GM06990 (cell line): ENCODE results near the gene TPRG1L.

Experiments
- DNase-seq: peaks from one replicate; pipeline ENCODE4 v3.0.0-alpha.2; 2011; ENCODE audit not compliant: insufficient read length; ENCODE audit errors: extremely low read depth
- H3K27me3 ChIP-seq: replicated peaks from 2 replicates; pipeline ENCODE4 v1.6.0; 2011; ENCODE audit warnings: low read length; ENCODE audit not compliant: control insufficient read depth, insufficient read depth
- H3K36me3 ChIP-seq: 2 replicates; pipeline ENCODE4 v1.5.1; 2011; ENCODE audit warnings: low read length; ENCODE audit not compliant: control insufficient read depth, insufficient read depth
- H3K4me3 ChIP-seq: replicated peaks from 2 replicates; pipeline ENCODE4 v1.5.1; 2011; ENCODE audit warnings: low read depth, mild to moderate bottlenecking, control low read depth, low read length
- TF ChIP-seq, protein P1 (sequence below): IDR thresholded peaks from 2 replicates; pipeline ENCODE4 v1.5.1; 2011; ENCODE audit warnings: low read length, control low read depth, mild to moderate bottlenecking, inconsistent platforms; ENCODE audit not compliant: insufficient read depth, poor library complexity, severe bottlenecking

The TPRG1L gene

GRCh38 chr1:3668148-3668547 lies 43.3 kb downstream of the TPRG1L start:
- Histone ChIP-seq H3K4me3 (no peak overlapping the region), H3K36me3 (no peaks in the 10 kb centered on the region; the same call in none of the 2 replicates), H3K27me3 (no peaks in the 10 kb centered on the region)
- no peak for DNase-seq
- TF ChIP-seq, protein P1, sequence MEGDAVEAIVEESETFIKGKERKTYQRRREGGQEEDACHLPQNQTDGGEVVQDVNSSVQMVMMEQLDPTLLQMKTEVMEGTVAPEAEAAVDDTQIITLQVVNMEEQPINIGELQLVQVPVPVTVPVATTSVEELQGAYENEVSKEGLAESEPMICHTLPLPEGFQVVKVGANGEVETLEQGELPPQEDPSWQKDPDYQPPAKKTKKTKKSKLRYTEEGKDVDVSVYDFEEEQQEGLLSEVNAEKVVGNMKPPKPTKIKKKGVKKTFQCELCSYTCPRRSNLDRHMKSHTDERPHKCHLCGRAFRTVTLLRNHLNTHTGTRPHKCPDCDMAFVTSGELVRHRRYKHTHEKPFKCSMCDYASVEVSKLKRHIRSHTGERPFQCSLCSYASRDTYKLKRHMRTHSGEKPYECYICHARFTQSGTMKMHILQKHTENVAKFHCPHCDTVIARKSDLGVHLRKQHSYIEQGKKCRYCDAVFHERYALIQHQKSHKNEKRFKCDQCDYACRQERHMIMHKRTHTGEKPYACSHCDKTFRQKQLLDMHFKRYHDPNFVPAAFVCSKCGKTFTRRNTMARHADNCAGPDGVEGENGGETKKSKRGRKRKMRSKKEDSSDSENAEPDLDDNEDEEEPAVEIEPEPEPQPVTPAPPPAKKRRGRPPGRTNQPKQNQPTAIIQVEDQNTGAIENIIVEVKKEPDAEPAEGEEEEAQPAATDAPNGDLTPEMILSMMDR: no peak

DNA sequence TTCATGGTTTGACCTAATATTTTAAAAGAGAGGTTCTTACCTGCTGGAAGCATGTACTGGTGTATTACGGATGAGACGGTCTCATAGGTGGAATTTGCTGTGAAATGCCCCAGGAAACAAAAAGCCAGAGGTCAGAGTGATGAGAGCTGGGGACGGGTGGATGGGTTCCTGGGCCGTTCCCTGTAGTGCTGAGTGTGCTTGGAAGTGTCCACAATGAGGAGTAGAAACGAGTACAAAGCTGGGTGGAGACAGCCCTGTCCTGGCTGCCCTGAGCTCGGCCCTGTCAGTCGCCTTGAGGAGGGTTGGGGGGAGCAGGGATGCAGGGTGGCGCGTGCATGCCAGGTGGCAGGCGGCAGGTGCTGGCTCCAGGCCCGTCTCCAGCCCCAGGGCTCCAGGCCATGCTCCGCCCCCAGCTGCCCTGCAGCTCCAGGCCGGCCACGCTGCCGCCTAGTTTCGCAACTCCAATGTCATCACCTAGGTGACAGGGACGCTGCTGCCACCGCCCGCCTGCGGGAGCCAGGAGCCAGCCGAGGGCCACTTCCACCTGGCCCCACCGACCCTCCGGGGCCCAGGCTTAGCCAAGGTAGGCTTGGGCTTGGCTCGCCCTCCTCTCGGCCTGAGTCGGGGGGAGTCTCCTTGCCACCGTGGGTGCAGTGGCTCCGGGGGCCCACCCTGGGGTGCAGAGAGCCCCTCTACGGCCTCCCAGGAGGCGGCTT lies 43.9 kb downstream of the TPRG1L start:
- no peak for DNase-seq
- no peak overlapping the region for H3K4me3 ChIP-seq
- no peaks in the 10 kb centered on the region for H3K27me3 ChIP-seq
- TF ChIP-seq, protein P1: no peak
- H3K36me3 ChIP-seq: no peaks in the 10 kb centered on the region; the same call in none of the 2 replicates

DNA sequence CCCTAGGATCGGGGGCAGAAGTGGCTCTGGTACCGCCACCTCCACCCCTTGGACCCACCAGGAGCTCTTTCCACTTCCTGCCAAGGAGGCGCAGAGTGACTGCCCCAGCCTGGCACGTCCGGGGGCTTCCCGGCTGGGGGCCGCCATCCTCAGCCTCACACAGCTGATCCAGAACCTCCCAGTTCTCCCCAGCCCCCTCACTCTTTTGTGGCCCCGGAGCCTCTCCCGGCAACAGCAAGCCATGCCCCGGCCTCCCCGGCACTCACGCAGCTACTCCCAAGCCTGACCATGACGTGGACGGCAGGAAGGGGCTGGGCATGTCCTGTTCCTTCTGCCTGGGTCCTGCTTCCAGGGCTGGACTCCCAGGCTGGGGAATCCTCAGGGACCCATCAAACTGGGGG lies 44.6 kb downstream of the TPRG1L start:
- Histone ChIP-seq H3K4me3 (no peak overlapping the region), H3K27me3 (no peaks in the 10 kb centered on the region), H3K36me3 (no peaks in the 10 kb centered on the region; the same call in none of the 2 replicates)
- no peak for DNase-seq
- TF ChIP-seq, protein P1: no peak

DNA sequence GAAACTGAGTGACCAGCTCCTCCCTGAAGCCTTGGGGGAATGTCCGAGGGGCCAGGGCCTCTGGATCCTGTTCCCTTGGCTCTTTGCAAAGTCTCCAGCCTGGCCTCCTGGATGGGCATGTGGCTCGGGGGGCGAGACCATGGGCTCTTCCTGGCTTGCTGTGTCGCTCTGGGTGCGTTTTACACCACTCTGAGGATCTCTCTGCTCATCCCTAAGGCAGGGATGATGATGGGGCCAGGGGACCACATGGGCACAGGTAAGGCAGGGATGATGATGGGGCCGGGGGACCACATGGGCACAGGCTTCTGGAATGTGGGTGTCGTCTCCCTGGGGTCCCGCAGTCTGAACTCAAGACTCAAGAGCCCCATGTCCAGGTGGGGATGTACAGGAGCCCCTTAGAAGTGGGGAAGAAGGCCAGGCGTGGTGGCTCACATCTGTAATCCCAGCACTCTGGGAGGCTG lies 45.2 kb downstream of the TPRG1L start:
- TF ChIP-seq, protein P1: no peak
- H3K36me3 ChIP-seq: no peaks in the 10 kb centered on the region; the same call in none of the 2 replicates
- DNase-seq: no peak
- H3K4me3 ChIP-seq: no peak overlapping the region
- no peaks in the 10 kb centered on the region for H3K27me3 ChIP-seq

DNA sequence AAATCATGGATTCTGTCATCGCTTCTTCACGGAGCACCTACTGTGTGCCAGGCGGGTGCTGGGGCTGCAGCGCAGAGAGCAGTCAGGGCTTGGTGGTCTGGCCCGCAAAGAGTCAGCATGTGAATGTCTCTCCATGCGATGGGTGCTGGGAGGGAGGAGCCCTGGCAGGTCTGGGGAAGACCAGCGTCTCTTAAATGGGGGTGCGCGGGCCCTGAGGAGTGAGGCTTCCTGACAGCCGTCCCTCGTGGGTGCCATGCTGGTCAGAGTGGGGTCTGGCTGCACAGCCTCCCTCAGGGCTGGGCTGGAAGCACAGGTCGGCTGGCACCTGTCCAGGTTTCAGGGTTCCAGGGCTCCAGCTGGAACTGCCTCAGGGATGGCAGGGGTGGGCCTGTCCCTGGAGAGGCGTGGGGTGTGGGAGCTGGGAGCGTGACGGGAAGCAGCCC lies 46.0 kb downstream of the TPRG1L start:
- Histone ChIP-seq H3K4me3 (no peak overlapping the region), H3K36me3 (no peaks in the 10 kb centered on the region; the same call in none of the 2 replicates), H3K27me3 (no peaks in the 10 kb centered on the region)
- TF ChIP-seq, protein P1: no peak
- DNase-seq: no peak
